Amniotic epithelial cell (primary cell): ENCODE results near the gene SLC45A3.

Experiments used
- DNase-seq: peaks from one replicate; pipeline ENCODE4 v3.0.0-alpha.2; 2010; ENCODE audit warnings: low read depth

The SLC45A3 gene

DNA sequence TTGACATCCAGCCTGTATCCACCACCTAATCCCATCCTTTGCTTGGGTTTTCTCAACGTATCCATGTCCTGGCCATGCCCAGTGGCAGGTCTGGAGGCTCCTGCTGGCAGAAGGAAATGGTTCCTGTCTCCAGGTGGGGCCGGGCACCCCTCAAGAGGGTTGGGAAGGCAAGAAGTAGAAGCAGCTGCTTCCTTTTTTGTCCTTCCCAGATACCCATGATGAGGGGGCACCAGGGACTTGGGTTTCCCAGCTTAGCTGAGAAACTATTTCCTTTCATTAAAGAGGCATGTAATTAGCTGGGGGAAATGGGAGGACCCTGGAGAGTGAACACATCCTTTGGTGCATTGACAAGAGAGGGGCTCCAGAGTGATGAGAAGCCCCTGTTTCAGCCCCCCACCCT is 21.1 kb upstream of the SLC45A3 start:
- DNase-seq: no peak

DNA sequence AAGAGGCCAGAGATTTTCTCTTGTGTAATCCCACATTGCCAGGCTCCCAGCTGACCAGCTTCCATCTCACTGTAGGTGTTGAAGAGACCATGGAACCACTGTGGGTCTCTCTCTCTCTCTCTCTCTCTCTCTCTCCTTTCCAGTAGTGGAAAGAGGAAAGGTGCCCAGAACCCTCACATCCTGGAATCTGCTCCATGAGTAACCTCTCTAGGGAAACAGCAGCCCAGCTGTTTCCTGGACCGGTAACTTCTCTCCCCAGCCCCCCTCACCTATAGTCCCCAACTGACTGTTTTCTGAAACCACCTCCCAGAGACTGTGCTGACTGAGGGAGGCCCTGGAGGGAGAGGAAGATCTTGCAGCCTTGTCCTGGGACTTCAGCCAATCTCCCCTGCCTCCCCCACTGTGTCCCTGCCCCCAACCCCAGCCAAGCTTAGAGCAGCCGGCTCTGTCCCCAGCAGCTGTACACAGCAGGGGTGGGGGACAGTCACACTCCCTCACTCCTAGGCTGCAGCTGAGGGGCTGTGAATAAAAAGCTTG is 20.6 kb upstream of the SLC45A3 start:
- peak; percentile 8 for DNase-seq

DNA sequence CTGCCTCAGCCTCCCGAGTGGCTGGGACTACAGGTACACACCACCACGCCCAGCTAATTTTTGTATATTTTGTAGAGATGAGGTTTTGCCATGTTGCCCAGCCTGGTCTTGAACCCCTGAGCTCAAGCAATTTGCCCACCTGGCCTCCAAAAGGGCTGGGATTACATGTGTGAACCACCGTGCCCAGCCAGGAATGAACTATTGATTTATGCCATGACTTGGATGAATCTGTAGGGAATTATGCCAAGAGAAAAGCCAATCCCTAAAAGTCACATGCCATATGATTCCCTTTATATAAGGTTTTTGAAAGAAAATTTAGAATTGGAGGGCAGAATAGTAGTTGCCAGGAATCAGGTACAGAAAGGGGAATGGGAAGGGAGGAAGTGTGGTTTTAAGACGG is 19.1 kb upstream of the SLC45A3 start:
- no peak for DNase-seq

- no peak for DNase-seq
Observed at GRCh38 chr1:205698921-205699320, 18.6 kb upstream of the SLC45A3 start.

- no peak for DNase-seq
Observed at GRCh38 chr1:205693421-205693991, 13.2 kb upstream of the SLC45A3 start.

GRCh38 chr1:205692423-205692822 is 12.1 kb upstream of the SLC45A3 start:
- DNase-seq: no peak

DNA sequence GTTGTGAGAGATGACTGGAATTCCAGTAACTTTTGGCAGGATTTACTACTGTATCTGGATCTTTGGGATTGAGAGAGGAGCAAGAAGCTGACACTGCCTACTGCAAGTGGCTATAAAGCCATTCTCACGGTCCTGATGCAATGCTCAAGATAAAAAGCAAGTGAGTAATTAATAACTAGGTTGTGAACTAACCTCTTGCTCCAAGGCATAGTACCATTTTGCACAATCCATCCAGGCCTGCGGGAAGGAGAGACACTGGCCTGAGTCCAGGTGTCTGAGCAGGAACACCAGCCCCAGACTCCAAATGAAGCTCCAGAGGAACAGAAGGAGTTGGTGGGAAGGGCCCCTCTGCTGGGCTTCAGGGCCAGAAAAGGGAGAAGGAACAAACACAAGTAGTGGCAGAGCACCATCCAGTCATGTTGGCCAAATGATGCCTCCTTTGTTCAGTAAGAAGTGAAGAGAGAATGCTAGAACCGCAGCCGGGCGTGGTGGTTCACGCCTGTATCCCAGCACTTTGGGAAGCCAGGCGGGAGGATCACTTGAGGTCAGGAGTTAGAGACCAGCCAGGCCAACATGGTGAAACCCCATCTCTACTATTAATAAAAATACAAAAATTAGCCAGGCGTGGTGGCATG is 9.9 kb upstream of the SLC45A3 start:
- peak; percentile 76 for DNase-seq

GRCh38 chr1:205689479-205689878 is 9.2 kb upstream of the SLC45A3 start:
- DNase-seq: no peak

- no peak for DNase-seq
Observed at GRCh38 chr1:205688171-205689080, 8.1 kb upstream of the SLC45A3 start.

GRCh38 chr1:205687242-205687641 is 6.9 kb upstream of the SLC45A3 start:
- DNase-seq: no peak

- DNase-seq: no peak
Observed at GRCh38 chr1:205681364-205681763, 1.1 kb upstream of the SLC45A3 start.

GRCh38 chr1:205678286-205679111 is 1.8 kb downstream of the SLC45A3 start:
- peak; percentile 74 for DNase-seq

- DNase-seq: no peak
Observed at GRCh38 chr1:205677167-205677566, 3.1 kb downstream of the SLC45A3 start.

- DNase-seq: no peak
Observed at GRCh38 chr1:205676597-205676996, 3.7 kb downstream of the SLC45A3 start.

GRCh38 chr1:205676002-205676401 is 4.3 kb downstream of the SLC45A3 start:
- no peak for DNase-seq

- DNase-seq: no peak
Observed at GRCh38 chr1:205675247-205675646, 5.1 kb downstream of the SLC45A3 start.

GRCh38 chr1:205672970-205673369 is 7.3 kb downstream of the SLC45A3 start:
- no peak for DNase-seq

GRCh38 chr1:205672395-205672889 is 7.9 kb downstream of the SLC45A3 start:
- DNase-seq: no peak

DNA sequence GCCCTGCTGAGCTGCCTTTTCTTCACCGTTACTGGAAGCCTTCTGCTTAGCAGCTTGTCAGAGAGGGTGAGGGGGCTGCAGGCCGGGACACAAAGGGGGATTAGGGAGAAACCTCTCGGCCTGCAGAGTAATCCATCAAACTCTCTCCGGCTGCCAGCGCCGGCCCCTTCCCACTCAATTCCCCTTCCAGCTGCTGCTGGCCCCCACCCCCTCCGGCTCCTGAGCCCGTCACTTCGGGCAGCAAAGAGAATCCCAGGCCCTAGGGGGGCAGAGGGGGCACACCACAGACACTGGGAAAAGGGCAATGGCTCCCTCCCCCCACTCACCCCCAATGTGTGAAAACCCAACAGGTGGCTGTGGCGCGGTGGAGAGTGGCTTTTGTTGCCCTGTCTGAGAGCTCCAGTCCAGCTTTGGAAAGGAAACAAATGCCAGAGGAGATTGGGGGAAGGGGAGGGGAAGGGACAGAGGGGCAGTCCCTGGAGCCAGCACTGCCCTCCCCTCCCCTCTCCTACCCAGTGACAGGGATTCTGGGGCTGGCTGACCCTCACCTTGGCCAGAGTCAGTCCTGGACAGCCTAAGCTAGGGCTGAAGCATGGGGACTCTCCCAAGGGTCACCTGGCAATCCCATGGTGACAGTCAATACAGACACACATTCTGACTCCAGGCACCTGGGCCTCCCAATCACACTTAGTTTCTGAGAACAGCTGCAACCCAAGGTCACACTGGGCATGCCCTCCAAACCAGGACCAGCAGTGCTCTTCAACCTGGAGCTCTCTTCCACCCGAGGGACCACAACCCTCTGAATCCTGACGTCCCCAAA is 9.5 kb downstream of the SLC45A3 start:
- DNase-seq: no peak

- no peak for DNase-seq
Observed at GRCh38 chr1:205670150-205670446, 10.2 kb downstream of the SLC45A3 start.
